CD4-positive, CD25-positive, alpha-beta regulatory T cell (primary cell): ENCODE measurements around the gene DNAJB13. TPM values are rescaled to one million over a fixed set of nuclear protein-coding genes. Genes with fewer than 3 reads are reported as not detected.
A peak's percentile ranks its signal among the peaks of the same experiment; 100 is the strongest.

Experiments used
- ATAC-seq, 2 donors: fragments of 150-1000 bp; cut with Tn5 transposase; one replicate each; pipeline ENCODE4 v1.10.0; 2021; ENCODE audit warnings: low read depth in 2 of 2, moderate number of reproducible peaks in 2 of 2, moderate library complexity in 1 of 2
- DNase-seq, 3 donors: peaks; one replicate each; pipeline versions ENCODE4 v3.0.0 to v3.0.0-alpha.2; 2012 to 2022; ENCODE audit warnings: mixed read lengths in 1 of 3
- H3K27ac ChIP-seq: one replicate; pipeline ENCODE4 v1.7.0; 2013; ENCODE audit warnings: mild to moderate bottlenecking, low read length; ENCODE audit not compliant: insufficient read depth, poor library complexity, severe bottlenecking
- H3K27me3 ChIP-seq: one replicate; pipeline ENCODE4 v1.7.0; 2013; ENCODE audit warnings: low read length; ENCODE audit not compliant: control insufficient read depth, insufficient read depth
- H3K36me3 ChIP-seq: one replicate; pipeline ENCODE4 v1.7.0; 2013; ENCODE audit warnings: mild to moderate bottlenecking, low read length, moderate library complexity; ENCODE audit not compliant: control insufficient read depth, insufficient read depth
- H3K4me1 ChIP-seq: 2 replicates; pipeline ENCODE4 v1.7.0; 2013; ENCODE audit warnings: mild to moderate bottlenecking, low read length; ENCODE audit not compliant: insufficient read depth, control insufficient read depth, poor library complexity, severe bottlenecking
- H3K4me3 ChIP-seq: one replicate; pipeline ENCODE4 v1.7.0; 2013; ENCODE audit warnings: low read depth, mild to moderate bottlenecking, low read length, moderate library complexity
- H3K9me3 ChIP-seq, 2 experiments: 1 replicate in 1 of 2; 2 replicates in 1 of 2; pipeline ENCODE4 v1.7.0; 2013; ENCODE audit warnings: low read length in 2 of 2, mild to moderate bottlenecking in 1 of 2, moderate library complexity in 1 of 2; ENCODE audit not compliant: control insufficient read depth in 2 of 2
- H3K27ac Mint-ChIP-seq, 3 donors: one replicate each; pipeline ENCODE4 v1.8.0; 2020 to 2022; ENCODE audit warnings: mild to moderate bottlenecking in 3 of 3, mixed read lengths in 3 of 3, moderate library complexity in 2 of 3
- H3K27me3 Mint-ChIP-seq: one replicate; pipeline ENCODE4 v1.8.0; 2022; ENCODE audit warnings: mild to moderate bottlenecking, mixed read lengths
- H3K36me3 Mint-ChIP-seq: one replicate; pipeline ENCODE4 v1.8.0; 2020; ENCODE audit warnings: mixed read lengths
- H3K4me1 Mint-ChIP-seq, 4 donors: one replicate each; pipeline ENCODE4 v1.8.0; 2020 to 2022; ENCODE audit warnings: mixed read lengths in 4 of 4, mild to moderate bottlenecking in 1 of 4
- H3K4me3 Mint-ChIP-seq, 4 donors: one replicate each; pipeline ENCODE4 v1.8.0; 2020 to 2022; ENCODE audit warnings: mild to moderate bottlenecking in 4 of 4, mixed read lengths in 4 of 4, moderate library complexity in 3 of 4
- H3K9me3 Mint-ChIP-seq, 7 donors: one replicate each; pipeline ENCODE4 v1.8.0; 2020 to 2022; ENCODE audit warnings: mixed read lengths in 7 of 7, mild to moderate bottlenecking in 3 of 7, moderate library complexity in 2 of 7
- polyA plus RNA-seq, 4 donors: library from polyadenylated mRNA; unstranded; fragments of 300-500 nt; fragmentation: Illumina TruSeq; gene quantifications; one replicate each; pipeline ENCODE4 v1.2.3, GENCODE V29; 2021
- total RNA-seq: library from RNA; stranded (reverse); gene quantifications from one replicate; pipeline ENCODE4 v1.2.3, GENCODE V29; 2022

DNAJB13 gene
- total and polyA plus RNA-seq, 5 donors from 2014 or later, result 0.32 to 0.33 TPM; not detected in 3

GRCh38 chr11:73990730-73991129 lies 39.9 kb downstream of the DNAJB13 start:
- ATAC-seq (no peak), DNase-seq (no peak)
- Mint-ChIP-seq H3K36me3 (no peaks in the 10 kb centered on the region), H3K9me3 (no peaks in the 10 kb centered on the region), H3K4me1 (peaks cover 14 to 39% (median 25%) of the 10 kb centered on the region in 4 donors), H3K27me3 (no peaks in the 10 kb centered on the region), H3K4me3 (no peak overlapping the region), H3K27ac (peak overlapping the region in 1 of 3 donors; percentile 84)
- H3K27me3 ChIP-seq, result no peaks in the 10 kb centered on the region
- no peaks in the 10 kb centered on the region for H3K36me3 ChIP-seq
- no peaks in the 10 kb centered on the region for H3K9me3 ChIP-seq
- no peak overlapping the region for H3K4me3 ChIP-seq
- H3K4me1 ChIP-seq, result peaks cover 34% of the 10 kb centered on the region
- no peak overlapping the region for H3K27ac ChIP-seq

- H3K36me3 Mint-ChIP-seq, result no peaks in the 10 kb centered on the region
- DNase-seq, result no peak
These were observed 40.7 kb downstream of the DNAJB13 start for GRCh38 chr11:73991471-73992006.

GRCh38 chr11:73995247-73995646 lies 44.4 kb downstream of the DNAJB13 start:
- H3K4me3 ChIP-seq, result peak overlapping the region; percentile 74

More at GRCh38 chr11:73991471-73992006, 40.7 kb downstream of the DNAJB13 start:
- Mint-ChIP-seq H3K4me3 (peak overlapping the region in 1 of 4 donors; percentile 1), H3K9me3 (no peaks in the 10 kb centered on the region), H3K27ac (peak overlapping the region; percentile 88 to 98 (median 91)), H3K4me1 (peaks cover 20 to 46% (median 32%) of the 10 kb centered on the region in 4 donors), H3K27me3 (no peaks in the 10 kb centered on the region)
- no peak for ATAC-seq
- Histone ChIP-seq H3K27ac (no peak overlapping the region), H3K9me3 (no peaks in the 10 kb centered on the region), H3K36me3 (no peaks in the 10 kb centered on the region), H3K4me3 (peak overlapping the region; percentile 40), H3K27me3 (no peaks in the 10 kb centered on the region), H3K4me1 (peaks cover 42% of the 10 kb centered on the region)

GRCh38 chr11:73995731-73996130 lies 44.9 kb downstream of the DNAJB13 start:
- Histone ChIP-seq H3K4me1 (peaks cover 61% of the 10 kb centered on the region), H3K27me3 (no peaks in the 10 kb centered on the region), H3K4me3 (peak overlapping the region; percentile 74), H3K36me3 (no peaks in the 10 kb centered on the region), H3K9me3 (no peaks in the 10 kb centered on the region), H3K27ac (peak overlapping the region; percentile 97)
- peak; percentile 87 for ATAC-seq
- Mint-ChIP-seq H3K4me1 (peaks cover 26 to 75% (median 50%) of the 10 kb centered on the region in 4 donors), H3K36me3 (peaks cover 5% of the 10 kb centered on the region), H3K27ac (peak overlapping the region; percentile 98 to 99 (median 98)), H3K4me3 (peak overlapping the region; percentile 77 to 88 (median 80)), H3K27me3 (no peaks in the 10 kb centered on the region), H3K9me3 (no peaks in the 10 kb centered on the region)
- DNase-seq, result peak; percentile 33 to 83 (median 82)

More at GRCh38 chr11:73995247-73995646, 44.4 kb downstream of the DNAJB13 start:
- ATAC-seq (peak; percentile 71 to 75), DNase-seq (peak in 2 of 3 donors; percentile 84 to 85)
- Mint-ChIP-seq H3K27me3 (no peaks in the 10 kb centered on the region), H3K4me3 (peak overlapping the region; percentile 77 to 88 (median 80)), H3K27ac (peak overlapping the region; percentile 98 to 99 (median 98)), H3K36me3 (peaks cover 4% of the 10 kb centered on the region), H3K9me3 (no peaks in the 10 kb centered on the region), H3K4me1 (peaks cover 31 to 74% (median 51%) of the 10 kb centered on the region in 4 donors)
- Histone ChIP-seq H3K27ac (peak overlapping the region; percentile 97), H3K27me3 (no peaks in the 10 kb centered on the region), H3K4me1 (peaks cover 61% of the 10 kb centered on the region), H3K9me3 (no peaks in the 10 kb centered on the region), H3K36me3 (no peaks in the 10 kb centered on the region)

GRCh38 chr11:73996161-73996747 lies 45.4 kb downstream of the DNAJB13 start:
- DNase-seq (no peak), ATAC-seq (no peak)
- peaks cover 24 to 71% (median 48%) of the 10 kb centered on the region in 4 donors for H3K4me1 Mint-ChIP-seq
- H3K27me3 Mint-ChIP-seq, result no peaks in the 10 kb centered on the region
- Histone ChIP-seq H3K9me3 (no peaks in the 10 kb centered on the region), H3K36me3 (no peaks in the 10 kb centered on the region), H3K4me3 (peak overlapping the region; percentile 74), H3K27me3 (no peaks in the 10 kb centered on the region), H3K4me1 (peaks cover 58% of the 10 kb centered on the region), H3K27ac (peak overlapping the region; percentile 97)
- peak overlapping the region; percentile 98 to 99 (median 98) for H3K27ac Mint-ChIP-seq
- peak overlapping the region; percentile 77 to 88 (median 80) for H3K4me3 Mint-ChIP-seq
- H3K9me3 Mint-ChIP-seq, result no peaks in the 10 kb centered on the region
- H3K36me3 Mint-ChIP-seq, result peaks cover 11% of the 10 kb centered on the region

- Mint-ChIP-seq H3K27me3 (no peaks in the 10 kb centered on the region), H3K9me3 (no peaks in the 10 kb centered on the region), H3K27ac (peak overlapping the region; percentile 89 to 99 (median 98)), H3K4me3 (peak overlapping the region; percentile 34 to 79 (median 42)), H3K36me3 (peaks cover 14% of the 10 kb centered on the region), H3K4me1 (peaks cover 24 to 64% (median 45%) of the 10 kb centered on the region in 4 donors)
- H3K27me3 ChIP-seq, result no peaks in the 10 kb centered on the region
- no peak for ATAC-seq
- peak overlapping the region; percentile 27 for H3K4me3 ChIP-seq
- H3K4me1 ChIP-seq, result peaks cover 53% of the 10 kb centered on the region
- peak overlapping the region; percentile 97 for H3K27ac ChIP-seq
- no peaks in the 10 kb centered on the region for H3K36me3 ChIP-seq
- H3K9me3 ChIP-seq, result no peaks in the 10 kb centered on the region
- DNase-seq, result no peak
These were observed 46.4 kb downstream of the DNAJB13 start for GRCh38 chr11:73997120-73997770.

GRCh38 chr11:73998846-73999575 lies 48.2 kb downstream of the DNAJB13 start:
- Histone ChIP-seq H3K4me1 (peaks cover 45% of the 10 kb centered on the region), H3K36me3 (peaks cover 6% of the 10 kb centered on the region), H3K4me3 (no peak overlapping the region), H3K9me3 (no peaks in the 10 kb centered on the region), H3K27ac (no peak overlapping the region), H3K27me3 (no peaks in the 10 kb centered on the region)
- DNase-seq (no peak), ATAC-seq (no peak)
- peaks cover 30% of the 10 kb centered on the region for H3K36me3 Mint-ChIP-seq
- H3K9me3 Mint-ChIP-seq, result no peaks in the 10 kb centered on the region
- H3K4me1 Mint-ChIP-seq, result peaks cover 20 to 70% (median 55%) of the 10 kb centered on the region in 4 donors
- peak overlapping the region in 2 of 3 donors; percentile 20 to 76 for H3K27ac Mint-ChIP-seq
- H3K27me3 Mint-ChIP-seq, result no peaks in the 10 kb centered on the region
- H3K4me3 Mint-ChIP-seq, result no peak overlapping the region
